Measurements from ENCODE around the gene JPH2. TPM values are rescaled to one million over a fixed set of nuclear protein-coding genes. Genes with fewer than 3 reads are reported as not detected.
"Not testable (repeated sequence)": the region's sequence is repeated elsewhere in the genome, so short reads cannot be mapped to it uniquely, and the experiment has no call there.

JPH2 gene
- total RNA-seq, 1 experiment from 2014 or later: 14.7 TPM

DNA sequence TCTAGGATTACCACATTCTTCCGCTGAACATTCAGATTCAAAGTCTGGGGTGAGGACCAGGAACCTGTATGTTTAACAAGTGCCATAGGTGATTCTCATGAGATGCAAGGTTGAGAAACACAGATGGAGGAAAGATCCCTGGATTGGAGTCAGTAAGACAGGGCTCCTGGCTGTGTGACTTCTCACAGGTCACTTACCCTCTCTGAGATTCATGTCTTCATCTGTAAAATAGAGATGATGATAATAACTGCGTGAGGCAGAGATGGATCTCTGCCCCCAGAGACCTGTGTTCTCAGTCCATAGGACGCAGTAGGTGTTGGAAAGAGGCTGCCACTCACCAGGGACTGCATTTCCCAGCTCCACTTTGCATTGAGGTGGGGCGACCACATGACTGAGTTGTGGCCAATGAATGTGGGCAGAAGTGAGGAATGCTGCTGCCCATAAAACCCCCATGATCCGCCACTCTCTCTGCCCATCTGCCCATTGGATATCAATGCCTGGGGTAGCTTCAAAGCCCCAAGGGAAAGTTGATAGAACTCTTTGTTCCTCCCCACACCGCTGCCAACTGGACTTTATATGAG is 46.5 kb upstream of the JPH2 start:
- peaks cover 5% of the 10 kb centered on the region for H3K36me3 Mint-ChIP-seq (ENCODE audit: insufficient read depth, unreplicated experiment)
- intact Hi-C loops (cut with micrococcal nuclease): no loop called here
- no TSS peak for BruUV-seq (replicated peaks)
- POLR2A ChIA-PET: interaction anchor here (0.6 kb wide), 1 partner anchor 42 kb away, joined by 3 read pairs; no protein-coding TSS in a partner anchor
- TF ChIP-seq, protein P1, sequence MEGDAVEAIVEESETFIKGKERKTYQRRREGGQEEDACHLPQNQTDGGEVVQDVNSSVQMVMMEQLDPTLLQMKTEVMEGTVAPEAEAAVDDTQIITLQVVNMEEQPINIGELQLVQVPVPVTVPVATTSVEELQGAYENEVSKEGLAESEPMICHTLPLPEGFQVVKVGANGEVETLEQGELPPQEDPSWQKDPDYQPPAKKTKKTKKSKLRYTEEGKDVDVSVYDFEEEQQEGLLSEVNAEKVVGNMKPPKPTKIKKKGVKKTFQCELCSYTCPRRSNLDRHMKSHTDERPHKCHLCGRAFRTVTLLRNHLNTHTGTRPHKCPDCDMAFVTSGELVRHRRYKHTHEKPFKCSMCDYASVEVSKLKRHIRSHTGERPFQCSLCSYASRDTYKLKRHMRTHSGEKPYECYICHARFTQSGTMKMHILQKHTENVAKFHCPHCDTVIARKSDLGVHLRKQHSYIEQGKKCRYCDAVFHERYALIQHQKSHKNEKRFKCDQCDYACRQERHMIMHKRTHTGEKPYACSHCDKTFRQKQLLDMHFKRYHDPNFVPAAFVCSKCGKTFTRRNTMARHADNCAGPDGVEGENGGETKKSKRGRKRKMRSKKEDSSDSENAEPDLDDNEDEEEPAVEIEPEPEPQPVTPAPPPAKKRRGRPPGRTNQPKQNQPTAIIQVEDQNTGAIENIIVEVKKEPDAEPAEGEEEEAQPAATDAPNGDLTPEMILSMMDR (IDR thresholded peaks at IDR 0.05; ENCODE audit: unreplicated experiment): no peak
- no peak overlapping the region for H3K4me3 Mint-ChIP-seq (ENCODE audit: unreplicated experiment)
- H3K27ac Mint-ChIP-seq (ENCODE audit: low read depth, unreplicated experiment): no peak overlapping the region
- H3K27me3 Mint-ChIP-seq (ENCODE audit: insufficient read depth, unreplicated experiment): no peaks in the 10 kb centered on the region
- H3K4me1 Mint-ChIP-seq (ENCODE audit: insufficient read depth, unreplicated experiment): no peaks in the 10 kb centered on the region
- CTCF ChIA-PET: interaction anchor here (0.6 to 2.9 kb wide), 6 partner anchors 10 to 1566 kb away, joined by 3 to 25 read pairs (median 4); no protein-coding TSS in a partner anchor
- no peak for DNase-seq (ENCODE audit: unreplicated experiment)
- H3K9me3 Mint-ChIP-seq (ENCODE audit: unreplicated experiment): no peaks in the 10 kb centered on the region

DNA sequence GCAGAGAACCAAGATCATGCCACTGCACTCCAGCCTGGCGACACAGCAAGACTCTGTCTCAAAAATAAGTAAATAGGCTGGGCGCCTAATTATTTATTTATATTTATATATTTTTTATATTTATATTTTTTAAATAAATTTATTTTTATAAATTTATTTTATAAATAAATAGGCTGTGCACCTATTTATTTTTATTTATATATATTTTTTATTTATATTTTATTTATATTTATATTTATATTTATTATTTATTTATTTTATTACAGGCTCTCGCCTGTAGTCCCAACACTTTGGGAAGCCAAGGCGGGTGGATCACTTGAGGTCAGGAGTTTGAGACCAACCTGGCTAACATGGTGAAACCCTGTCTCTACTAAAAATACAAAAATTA is 45.5 kb upstream of the JPH2 start:
- BruUV-seq (replicated peaks); H3K36me3 Mint-ChIP-seq (ENCODE audit: insufficient read depth, unreplicated experiment); H3K4me1 Mint-ChIP-seq (ENCODE audit: insufficient read depth, unreplicated experiment); POLR2A ChIA-PET; H3K9me3 Mint-ChIP-seq (ENCODE audit: unreplicated experiment); H3K27ac Mint-ChIP-seq (ENCODE audit: low read depth, unreplicated experiment); H3K27me3 Mint-ChIP-seq (ENCODE audit: insufficient read depth, unreplicated experiment); H3K4me3 Mint-ChIP-seq (ENCODE audit: unreplicated experiment); DNase-seq (ENCODE audit: unreplicated experiment); intact Hi-C loops (cut with micrococcal nuclease): not testable (repeated sequence)
- CTCF ChIA-PET: interaction anchor here (0.5 to 2.9 kb wide), 6 partner anchors 16 to 561 kb away, joined by 3 to 25 read pairs (median 4); partner anchors contain the start of gene FITM2

DNA sequence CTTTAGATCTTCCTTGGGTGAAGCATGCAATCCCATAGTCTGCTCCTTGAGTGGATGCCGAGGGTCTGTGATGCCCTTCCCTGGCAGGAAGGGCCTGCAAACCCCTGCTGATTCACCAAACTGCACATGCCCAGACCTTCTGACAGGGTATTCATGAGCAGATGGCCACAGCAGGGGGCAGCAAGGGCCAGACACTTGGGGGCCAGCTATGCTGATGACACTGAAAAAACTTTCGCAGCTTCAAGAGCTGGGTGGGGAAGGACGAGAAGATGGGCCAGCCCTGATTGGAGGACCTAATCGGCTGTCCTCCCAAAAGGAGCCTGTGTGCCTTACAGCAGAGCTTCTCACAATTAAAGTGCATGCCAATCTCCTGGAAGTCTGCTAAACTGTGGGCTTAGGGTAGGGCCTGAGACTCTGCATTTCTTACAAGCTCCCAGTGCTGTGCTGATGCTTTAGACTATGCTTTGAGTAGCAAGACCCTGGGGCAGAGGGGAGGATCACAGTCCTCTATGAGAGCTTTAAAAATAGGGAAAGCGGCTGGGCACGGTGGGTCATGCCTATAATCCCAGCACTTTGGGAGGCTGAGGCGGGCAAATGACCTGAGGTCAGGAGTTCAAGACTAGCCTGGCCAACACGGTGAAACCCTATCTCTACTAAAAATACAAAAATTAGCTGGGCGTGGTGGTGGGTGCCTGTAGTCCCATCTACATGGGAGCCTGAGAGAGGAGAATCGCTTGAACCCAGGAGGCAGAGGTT is 44.9 kb upstream of the JPH2 start:
- Mint-ChIP-seq H3K27ac (ENCODE audit: low read depth, unreplicated experiment) (no peak overlapping the region), H3K4me1 (ENCODE audit: insufficient read depth, unreplicated experiment) (no peaks in the 10 kb centered on the region), H3K27me3 (ENCODE audit: insufficient read depth, unreplicated experiment) (no peaks in the 10 kb centered on the region), H3K9me3 (ENCODE audit: unreplicated experiment) (no peaks in the 10 kb centered on the region), H3K36me3 (ENCODE audit: insufficient read depth, unreplicated experiment) (peaks cover 5% of the 10 kb centered on the region), H3K4me3 (ENCODE audit: unreplicated experiment) (no peak overlapping the region)
- intact Hi-C loops (cut with micrococcal nuclease): no loop called here
- no TSS peak for BruUV-seq (replicated peaks)
- CTCF ChIA-PET: interaction anchor here (0.9 to 1.4 kb wide), 6 partner anchors 13 to 239 kb away, joined by 3 to 8 read pairs (median 4); partner anchors contain the start of gene FITM2
- TF ChIP-seq, protein P1 (IDR thresholded peaks at IDR 0.05; ENCODE audit: unreplicated experiment): no peak
- no peak for DNase-seq (ENCODE audit: unreplicated experiment)
- POLR2A ChIA-PET: interaction anchor here (0.6 kb wide), 1 partner anchor 432 kb away, joined by 3 read pairs; no protein-coding TSS in a partner anchor

DNA sequence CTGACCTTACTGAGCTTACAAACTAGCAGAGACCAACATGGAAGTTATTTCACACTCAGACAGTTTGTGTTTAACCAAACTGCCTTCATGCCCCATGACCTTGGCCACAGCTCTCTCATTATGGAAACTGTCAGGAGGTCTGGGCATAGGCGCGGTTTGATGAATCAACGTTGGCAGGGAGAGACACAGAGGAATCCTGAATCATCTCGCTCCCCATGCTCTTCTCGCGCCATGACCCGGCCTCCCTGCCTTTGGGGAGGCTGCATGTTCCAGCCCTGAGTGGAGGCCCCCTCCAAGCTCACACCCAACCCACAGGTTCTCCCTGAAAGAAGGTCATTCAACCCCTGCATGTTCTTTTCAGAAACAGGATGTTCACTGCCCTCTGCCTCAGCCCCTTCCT is 44.2 kb upstream of the JPH2 start:
- no peak overlapping the region for H3K4me3 Mint-ChIP-seq (ENCODE audit: unreplicated experiment)
- H3K36me3 Mint-ChIP-seq (ENCODE audit: insufficient read depth, unreplicated experiment): no peaks in the 10 kb centered on the region
- TF ChIP-seq, protein P1 (IDR thresholded peaks at IDR 0.05; ENCODE audit: unreplicated experiment): no peak
- no peak overlapping the region for H3K27ac Mint-ChIP-seq (ENCODE audit: low read depth, unreplicated experiment)
- no peaks in the 10 kb centered on the region for H3K27me3 Mint-ChIP-seq (ENCODE audit: insufficient read depth, unreplicated experiment)
- ChIA-PET CTCF (interaction anchor here (0.6 to 1.3 kb wide), 5 partner anchors 13 to 240 kb away, joined by 3 to 8 read pairs (median 4); partner anchors contain the start of gene FITM2), POLR2A (no interaction called here)
- intact Hi-C loops (cut with micrococcal nuclease): no loop called here
- H3K9me3 Mint-ChIP-seq (ENCODE audit: unreplicated experiment): no peaks in the 10 kb centered on the region
- peak; percentile 12 for DNase-seq (ENCODE audit: unreplicated experiment)
- no TSS peak for BruUV-seq (replicated peaks)
- H3K4me1 Mint-ChIP-seq (ENCODE audit: insufficient read depth, unreplicated experiment): no peaks in the 10 kb centered on the region
